Type B pancreatic cell (in vitro differentiated cells): ENCODE results near the gene TMPRSS2. TPM values are rescaled to one million over a fixed set of nuclear protein-coding genes. Genes with fewer than 3 reads are reported as not detected.

ENCODE experiments used
- DNase-seq: peaks from one replicate; pipeline ENCODE4 v3.0.0; 2021; ENCODE audit warnings: mixed read lengths; ENCODE audit not compliant: unreplicated experiment; ENCODE audit errors: extremely low spot score
- H3K27ac Mint-ChIP-seq: 2 replicates; pipeline ENCODE4 v1.8.0; 2021; ENCODE audit warnings: mild to moderate bottlenecking, mixed read lengths
- H3K27me3 Mint-ChIP-seq: 2 replicates; pipeline ENCODE4 v1.8.0; 2021; ENCODE audit warnings: mixed read lengths
- H3K36me3 Mint-ChIP-seq: 2 replicates; pipeline ENCODE4 v1.8.0; 2021; ENCODE audit warnings: mixed read lengths
- H3K4me1 Mint-ChIP-seq: one replicate; pipeline ENCODE4 v1.8.0; 2021; ENCODE audit warnings: mixed read lengths; ENCODE audit not compliant: unreplicated experiment
- H3K4me3 Mint-ChIP-seq: 2 replicates; pipeline ENCODE4 v1.8.0; 2021; ENCODE audit warnings: mild to moderate bottlenecking, mixed read lengths
- H3K9me3 Mint-ChIP-seq: 2 replicates; pipeline ENCODE4 v1.8.0; 2021; ENCODE audit warnings: mixed read lengths
- total RNA-seq: library from RNA; stranded (reverse); gene quantifications from 2 replicates; pipeline ENCODE4 v1.2.1, GENCODE V29; 2021; ENCODE audit warnings: low replicate concordance
- TF ChIP-seq, protein P1 (sequence below): fragments of 200-600 bp; sonication (generic); conservative IDR thresholded peaks from 2 replicates; pipeline ENCODE4 v1.5.0; 2021; ENCODE audit warnings: antibody characterized with exemption, mild to moderate bottlenecking

Gene TMPRSS2
- total RNA-seq, 1 donor from 2014 or later = 82.1 TPM

DNA sequence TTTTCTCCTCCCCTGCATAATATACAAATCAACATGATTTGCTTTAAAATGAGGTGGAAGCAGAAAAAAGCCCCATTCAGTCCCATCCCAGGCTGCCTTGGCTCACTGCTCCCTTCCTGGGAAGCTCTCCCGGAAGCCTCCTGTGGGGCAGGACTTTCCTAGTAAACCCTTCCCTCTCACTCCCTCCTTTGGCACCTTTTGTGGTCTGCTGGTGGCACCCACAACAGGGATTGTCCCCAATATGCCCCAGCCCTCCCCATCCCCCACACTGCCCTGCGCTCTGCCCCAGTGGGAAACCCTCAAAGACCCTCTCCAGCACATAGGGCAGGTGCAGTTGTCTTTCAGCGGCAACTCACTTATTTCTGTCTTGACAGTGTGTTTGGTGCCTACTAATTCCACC, 1.8 kb upstream of the TMPRSS2 start:
- H3K27me3 Mint-ChIP-seq = peaks cover 57% of the 10 kb centered on the region
- no peaks in the 10 kb centered on the region for H3K36me3 Mint-ChIP-seq
- H3K27ac Mint-ChIP-seq = peak overlapping the region; percentile 79
- H3K9me3 Mint-ChIP-seq = no peaks in the 10 kb centered on the region
- peaks cover 5% of the 10 kb centered on the region for H3K4me1 Mint-ChIP-seq
- TF ChIP-seq, protein P1, sequence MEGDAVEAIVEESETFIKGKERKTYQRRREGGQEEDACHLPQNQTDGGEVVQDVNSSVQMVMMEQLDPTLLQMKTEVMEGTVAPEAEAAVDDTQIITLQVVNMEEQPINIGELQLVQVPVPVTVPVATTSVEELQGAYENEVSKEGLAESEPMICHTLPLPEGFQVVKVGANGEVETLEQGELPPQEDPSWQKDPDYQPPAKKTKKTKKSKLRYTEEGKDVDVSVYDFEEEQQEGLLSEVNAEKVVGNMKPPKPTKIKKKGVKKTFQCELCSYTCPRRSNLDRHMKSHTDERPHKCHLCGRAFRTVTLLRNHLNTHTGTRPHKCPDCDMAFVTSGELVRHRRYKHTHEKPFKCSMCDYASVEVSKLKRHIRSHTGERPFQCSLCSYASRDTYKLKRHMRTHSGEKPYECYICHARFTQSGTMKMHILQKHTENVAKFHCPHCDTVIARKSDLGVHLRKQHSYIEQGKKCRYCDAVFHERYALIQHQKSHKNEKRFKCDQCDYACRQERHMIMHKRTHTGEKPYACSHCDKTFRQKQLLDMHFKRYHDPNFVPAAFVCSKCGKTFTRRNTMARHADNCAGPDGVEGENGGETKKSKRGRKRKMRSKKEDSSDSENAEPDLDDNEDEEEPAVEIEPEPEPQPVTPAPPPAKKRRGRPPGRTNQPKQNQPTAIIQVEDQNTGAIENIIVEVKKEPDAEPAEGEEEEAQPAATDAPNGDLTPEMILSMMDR = no peak
- H3K4me3 Mint-ChIP-seq = peak overlapping the region; percentile 82
- no peak for DNase-seq

GRCh38 chr21:41509145-41509496, 1.2 kb upstream of the TMPRSS2 start:
- DNase-seq = no peak
- TF ChIP-seq, protein P1 = peak; percentile 15
- Mint-ChIP-seq H3K4me3 (peak overlapping the region; percentile 82), H3K36me3 (no peaks in the 10 kb centered on the region), H3K9me3 (no peaks in the 10 kb centered on the region), H3K27ac (peak overlapping the region; percentile 79), H3K27me3 (peaks cover 63% of the 10 kb centered on the region), H3K4me1 (peaks cover 5% of the 10 kb centered on the region)

GRCh38 chr21:41508415-41509144, 622 bp upstream of the TMPRSS2 start:
- Mint-ChIP-seq H3K9me3 (no peaks in the 10 kb centered on the region), H3K4me1 (peaks cover 5% of the 10 kb centered on the region), H3K36me3 (no peaks in the 10 kb centered on the region), H3K4me3 (peak overlapping the region; percentile 82), H3K27me3 (peaks cover 68% of the 10 kb centered on the region), H3K27ac (peak overlapping the region; percentile 79)
- DNase-seq = no peak
- TF ChIP-seq, protein P1 = no peak

DNA sequence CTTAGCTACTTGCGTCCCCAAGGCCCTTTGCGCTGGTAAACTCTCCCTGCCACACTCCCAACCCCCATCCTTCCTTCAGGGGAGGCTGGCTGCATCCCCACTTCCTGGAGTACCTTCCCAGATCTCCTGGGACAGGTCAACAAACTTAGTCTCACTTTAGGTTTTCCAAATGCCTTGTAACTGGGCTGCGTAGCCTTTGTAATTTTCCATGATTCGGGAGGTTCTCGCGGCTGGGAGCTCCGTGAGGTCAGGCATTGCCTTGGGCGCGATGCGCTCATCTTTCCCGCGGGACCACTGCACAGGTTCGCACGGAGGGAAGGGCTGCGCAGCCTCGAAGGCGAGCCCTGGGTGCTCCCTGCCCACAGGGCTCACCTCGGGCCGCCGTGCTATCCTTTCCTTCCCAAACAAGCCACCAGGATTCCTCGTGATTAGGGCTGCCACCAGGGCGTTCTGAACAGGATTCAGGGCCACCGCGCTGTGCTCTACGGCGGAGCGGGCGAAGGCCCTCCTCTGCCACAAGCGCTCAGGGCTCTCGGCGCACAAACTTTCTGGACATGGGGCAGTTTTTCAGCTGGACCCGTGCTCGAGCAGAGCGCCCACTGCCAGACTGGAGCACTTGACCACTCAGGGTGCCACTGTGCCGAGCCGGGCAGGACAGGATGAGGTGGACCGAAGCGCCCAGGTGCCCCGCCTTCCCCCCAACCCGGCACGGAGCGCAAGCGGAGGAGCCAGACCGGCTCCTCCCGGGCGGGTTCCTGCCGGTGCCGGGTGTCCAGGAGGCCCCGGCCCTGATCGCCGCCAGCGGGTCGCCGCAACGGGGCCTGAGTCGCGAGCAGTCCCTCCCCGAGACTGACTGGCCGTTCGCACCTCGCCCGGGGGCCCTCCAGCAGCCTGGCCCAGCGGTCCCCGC, 1.1 kb downstream of the TMPRSS2 start:
- H3K27ac Mint-ChIP-seq = peak overlapping the region; percentile 77
- TF ChIP-seq, protein P1 = no peak
- peaks cover 5% of the 10 kb centered on the region for H3K4me1 Mint-ChIP-seq
- no peaks in the 10 kb centered on the region for H3K9me3 Mint-ChIP-seq
- peaks cover 72% of the 10 kb centered on the region for H3K27me3 Mint-ChIP-seq
- no peaks in the 10 kb centered on the region for H3K36me3 Mint-ChIP-seq
- DNase-seq = no peak
- peak overlapping the region; percentile 86 for H3K4me3 Mint-ChIP-seq

GRCh38 chr21:41506005-41506594, 1.9 kb downstream of the TMPRSS2 start:
- peaks cover 5% of the 10 kb centered on the region for H3K4me1 Mint-ChIP-seq
- DNase-seq = no peak
- peak overlapping the region; percentile 77 for H3K27ac Mint-ChIP-seq
- TF ChIP-seq, protein P1 = no peak
- no peaks in the 10 kb centered on the region for H3K9me3 Mint-ChIP-seq
- H3K27me3 Mint-ChIP-seq = peaks cover 66% of the 10 kb centered on the region
- peak overlapping the region; percentile 86 for H3K4me3 Mint-ChIP-seq
- no peaks in the 10 kb centered on the region for H3K36me3 Mint-ChIP-seq
